Gastroesophageal sphincter (tissue), 3 donors: ENCODE data around the gene ZBTB7C.

Experiments
- POLR2AphosphoS5 ChIP-seq: sonication (generic); formaldehyde crosslinking; IDR thresholded peaks from one replicate; pipeline ENCODE4 v1.6.1; 2017; ENCODE audit warnings: antibody characterized with exemption
- TF ChIP-seq, protein P1 (sequence below), 4 experiments: fragments of 200-600 bp in 2 of 4; fragments of 450-650 bp in 2 of 4; sonication (generic) in 1 of 4; IDR thresholded peaks; one replicate each; pipeline ENCODE4 v1.5.1; 2017 to 2019; ENCODE audit warnings: antibody characterized with exemption in 4 of 4, mild to moderate bottlenecking in 2 of 4, moderate library complexity in 2 of 4

DNA sequence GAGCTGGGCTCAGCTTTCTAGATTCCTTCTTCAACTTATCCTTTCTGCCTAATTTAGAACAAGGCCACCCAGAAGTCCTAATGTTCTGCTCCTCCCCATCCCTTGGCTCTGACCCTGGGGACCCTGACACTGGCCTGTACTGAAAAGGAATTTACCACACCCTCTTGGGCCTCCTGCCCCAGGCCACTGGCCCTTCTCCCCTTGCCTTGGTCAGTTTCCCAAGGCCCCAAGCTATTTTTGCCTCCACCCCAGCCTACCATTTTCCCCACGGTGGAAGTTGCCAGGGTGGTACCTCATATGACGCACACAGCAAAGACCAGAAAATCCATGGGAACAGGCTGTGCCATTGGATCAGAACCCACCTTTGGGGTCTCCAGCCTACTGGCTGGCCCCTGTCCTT is 72.1 kb downstream of the ZBTB7C start:
- TF ChIP-seq, protein P1, sequence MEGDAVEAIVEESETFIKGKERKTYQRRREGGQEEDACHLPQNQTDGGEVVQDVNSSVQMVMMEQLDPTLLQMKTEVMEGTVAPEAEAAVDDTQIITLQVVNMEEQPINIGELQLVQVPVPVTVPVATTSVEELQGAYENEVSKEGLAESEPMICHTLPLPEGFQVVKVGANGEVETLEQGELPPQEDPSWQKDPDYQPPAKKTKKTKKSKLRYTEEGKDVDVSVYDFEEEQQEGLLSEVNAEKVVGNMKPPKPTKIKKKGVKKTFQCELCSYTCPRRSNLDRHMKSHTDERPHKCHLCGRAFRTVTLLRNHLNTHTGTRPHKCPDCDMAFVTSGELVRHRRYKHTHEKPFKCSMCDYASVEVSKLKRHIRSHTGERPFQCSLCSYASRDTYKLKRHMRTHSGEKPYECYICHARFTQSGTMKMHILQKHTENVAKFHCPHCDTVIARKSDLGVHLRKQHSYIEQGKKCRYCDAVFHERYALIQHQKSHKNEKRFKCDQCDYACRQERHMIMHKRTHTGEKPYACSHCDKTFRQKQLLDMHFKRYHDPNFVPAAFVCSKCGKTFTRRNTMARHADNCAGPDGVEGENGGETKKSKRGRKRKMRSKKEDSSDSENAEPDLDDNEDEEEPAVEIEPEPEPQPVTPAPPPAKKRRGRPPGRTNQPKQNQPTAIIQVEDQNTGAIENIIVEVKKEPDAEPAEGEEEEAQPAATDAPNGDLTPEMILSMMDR (IDR thresholded peaks at IDR 0.05), result no peak
- TF ChIP-seq POLR2AphosphoS5, result no peak
